Muscle of arm (tissue), 12 donors: ENCODE results near the gene TUBB. TPM values are rescaled to one million over a fixed set of nuclear protein-coding genes. Genes with fewer than 3 reads are reported as not detected.

Experiments used
- DNase-seq: peaks from one replicate; pipeline ENCODE4 v3.0.0-alpha.2; 2013
- polyA plus RNA-seq, 12 donors: library from polyadenylated mRNA; unstranded; fragments of 120-200 nt; gene quantifications; one replicate each; pipeline ENCODE4 v1.2.1, GENCODE V29; 2013; ENCODE audit not compliant: insufficient read length in 12 of 12

The TUBB gene
- polyA plus RNA-seq, 12 donors, result 374 to 1,081 (median 842) TPM

GRCh38 chr6:30732237-30732943, 12.2 kb downstream of the TUBB start:
- DNase-seq, result no peak

- no peak for DNase-seq
These were observed 15.6 kb downstream of the TUBB start for GRCh38 chr6:30735668-30736314.

GRCh38 chr6:30738532-30738931, 18.4 kb downstream of the TUBB start:
- no peak for DNase-seq

GRCh38 chr6:30740540-30740870, 20.4 kb downstream of the TUBB start:
- no peak for DNase-seq

DNA sequence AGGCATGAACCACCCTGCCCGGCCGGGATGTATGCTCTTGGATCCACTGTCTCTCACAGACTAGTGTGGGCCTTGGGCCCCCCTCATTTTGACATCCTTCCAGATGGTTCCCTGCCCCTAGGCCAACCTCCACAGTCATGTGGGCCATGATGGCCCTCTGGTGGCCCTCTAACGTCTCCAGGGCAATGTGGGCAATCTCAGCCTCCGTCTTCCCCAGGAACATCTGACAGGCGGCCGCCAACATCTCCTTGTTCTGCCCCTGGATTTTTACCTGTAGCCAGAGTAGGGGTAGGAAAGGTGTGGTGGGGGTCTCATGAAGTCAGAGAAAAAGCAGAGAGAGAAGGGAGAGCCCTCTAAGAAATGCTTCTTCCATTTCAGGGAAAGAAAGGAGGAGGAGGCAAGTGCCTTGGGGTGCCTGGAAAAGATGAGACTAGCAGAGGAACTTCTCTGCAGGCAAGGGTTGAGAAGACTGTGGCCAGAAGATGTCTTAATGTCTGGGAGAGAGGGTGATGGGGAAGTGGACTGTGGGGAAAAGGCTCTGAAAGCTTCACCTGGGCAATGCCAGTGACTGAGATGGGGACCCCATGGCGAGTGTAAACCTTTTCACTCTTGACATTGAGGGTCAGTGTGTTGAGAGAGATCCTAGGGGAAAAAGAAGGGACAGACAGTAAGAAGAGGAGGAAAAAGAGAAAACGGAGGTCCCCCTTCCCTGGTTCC, 21.1 kb downstream of the TUBB start:
- DNase-seq, result no peak

DNA sequence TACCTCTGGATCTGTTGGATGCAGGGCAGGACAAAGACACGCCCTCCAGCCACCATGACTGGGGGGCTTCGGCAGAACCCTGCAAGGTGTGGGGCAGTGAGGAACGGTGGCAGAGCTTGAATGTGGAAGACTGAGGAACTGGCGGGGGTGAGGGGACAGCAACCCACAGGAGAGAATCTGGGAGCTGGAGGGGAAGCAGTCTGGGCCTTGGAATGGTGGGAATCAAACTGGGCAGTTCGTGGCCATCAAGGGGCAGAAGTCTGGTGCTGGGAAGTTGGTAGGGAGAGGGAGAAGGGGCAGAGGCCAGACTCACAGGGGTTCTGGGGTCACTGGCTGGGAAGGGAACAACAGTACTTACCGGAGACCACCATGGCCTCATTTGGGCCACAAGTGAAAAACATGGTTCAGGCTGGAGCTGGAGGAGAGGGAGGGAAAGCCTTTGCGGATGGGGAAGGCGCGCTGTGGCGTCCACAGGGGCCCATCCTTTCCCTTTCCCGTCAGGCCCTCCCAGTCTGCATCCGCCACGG, 21.7 kb downstream of the TUBB start:
- peak; percentile 66 for DNase-seq

- peak; percentile 87 for DNase-seq
These were observed 22.4 kb downstream of the TUBB start, which contains the start of gene FLOT1 for GRCh38 chr6:30742316-30743098. Gene FLOT1, minus strand, starts transcription at chr6:30742687. Its CDS starts 498 bp downstream, at chr6:30742189.

GRCh38 chr6:30743099-30744053, 23.2 kb downstream of the TUBB start:
- DNase-seq, result peak; percentile 42

GRCh38 chr6:30744054-30744805, 24.1 kb downstream of the TUBB start, which contains the start of gene IER3:
Gene IER3, minus strand, starts transcription at chr6:30744547. Its CDS starts 29 bp downstream, at chr6:30744518.
- DNase-seq, result peak; percentile 77

GRCh38 chr6:30747300-30747687, 27.1 kb downstream of the TUBB start:
- no peak for DNase-seq

DNA sequence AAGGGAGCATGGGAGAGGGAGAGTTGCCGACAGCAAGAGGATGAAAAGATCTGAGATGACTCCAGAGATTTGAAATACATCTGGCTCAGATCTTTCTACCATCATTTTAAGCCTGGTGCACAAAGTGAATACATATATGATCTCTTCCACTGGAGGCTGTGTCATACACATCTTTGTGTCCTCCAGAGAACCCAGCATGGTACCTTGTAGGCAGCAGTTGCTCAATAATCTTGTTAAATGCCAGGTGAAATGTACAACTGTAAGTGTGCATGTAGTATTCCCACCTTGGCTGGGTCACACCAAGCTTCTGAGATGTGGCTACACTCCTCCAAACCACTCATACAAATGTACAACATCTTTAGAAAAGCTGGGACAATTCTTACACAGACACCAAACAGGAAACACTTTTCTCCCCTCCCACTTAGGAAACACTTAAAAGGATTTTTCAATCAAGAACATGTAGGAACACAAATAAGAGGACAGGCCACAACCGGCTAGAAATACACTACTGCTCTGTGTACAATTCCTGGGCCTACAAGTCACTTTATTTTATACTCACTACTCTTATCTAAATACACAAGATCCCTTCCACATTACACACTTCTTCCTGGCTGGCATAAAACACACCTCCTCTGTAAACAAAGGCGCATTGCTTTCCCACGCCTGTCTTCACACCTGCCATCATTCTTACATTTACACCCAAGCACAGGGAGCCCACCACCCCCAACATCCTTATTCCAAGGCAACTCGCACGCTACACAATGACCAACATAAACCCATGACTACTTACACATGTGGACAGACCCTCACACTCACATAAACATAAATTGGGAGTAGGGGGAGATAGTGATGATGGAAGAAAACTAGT, 28.0 kb downstream of the TUBB start:
- no peak for DNase-seq

DNA sequence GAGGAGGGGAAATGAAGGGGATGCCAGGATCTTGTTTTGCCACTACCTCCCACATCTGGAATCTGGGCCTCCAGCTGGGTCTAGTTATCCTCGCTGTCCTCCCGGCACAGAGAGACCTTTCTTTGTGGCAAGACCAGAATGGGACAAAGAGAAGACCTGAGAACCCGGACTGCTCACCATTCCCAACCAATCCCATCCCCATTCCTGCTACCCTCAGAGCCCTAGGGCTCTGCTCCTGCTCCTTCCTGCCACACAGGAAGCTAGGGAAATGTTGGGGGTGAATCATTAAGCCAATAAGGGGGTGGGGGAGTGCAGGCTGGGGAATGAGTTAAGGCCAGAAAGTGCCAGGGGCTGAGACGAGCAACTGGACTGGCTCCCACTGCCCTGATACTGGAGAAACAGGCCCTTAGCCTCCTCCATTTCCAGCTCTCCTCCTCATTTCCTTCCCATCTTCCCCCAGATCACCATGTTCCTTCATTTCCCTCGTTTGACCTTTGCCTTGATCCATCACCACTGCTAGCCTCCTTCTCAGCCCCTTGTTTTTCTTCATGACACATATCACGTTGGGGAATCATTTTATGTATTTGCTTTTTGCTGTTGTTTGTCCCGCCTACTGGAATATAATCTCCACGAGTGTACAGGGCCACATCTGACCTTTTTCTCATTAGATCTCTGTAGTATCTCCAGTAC, 28.8 kb downstream of the TUBB start:
- DNase-seq, result no peak

DNA sequence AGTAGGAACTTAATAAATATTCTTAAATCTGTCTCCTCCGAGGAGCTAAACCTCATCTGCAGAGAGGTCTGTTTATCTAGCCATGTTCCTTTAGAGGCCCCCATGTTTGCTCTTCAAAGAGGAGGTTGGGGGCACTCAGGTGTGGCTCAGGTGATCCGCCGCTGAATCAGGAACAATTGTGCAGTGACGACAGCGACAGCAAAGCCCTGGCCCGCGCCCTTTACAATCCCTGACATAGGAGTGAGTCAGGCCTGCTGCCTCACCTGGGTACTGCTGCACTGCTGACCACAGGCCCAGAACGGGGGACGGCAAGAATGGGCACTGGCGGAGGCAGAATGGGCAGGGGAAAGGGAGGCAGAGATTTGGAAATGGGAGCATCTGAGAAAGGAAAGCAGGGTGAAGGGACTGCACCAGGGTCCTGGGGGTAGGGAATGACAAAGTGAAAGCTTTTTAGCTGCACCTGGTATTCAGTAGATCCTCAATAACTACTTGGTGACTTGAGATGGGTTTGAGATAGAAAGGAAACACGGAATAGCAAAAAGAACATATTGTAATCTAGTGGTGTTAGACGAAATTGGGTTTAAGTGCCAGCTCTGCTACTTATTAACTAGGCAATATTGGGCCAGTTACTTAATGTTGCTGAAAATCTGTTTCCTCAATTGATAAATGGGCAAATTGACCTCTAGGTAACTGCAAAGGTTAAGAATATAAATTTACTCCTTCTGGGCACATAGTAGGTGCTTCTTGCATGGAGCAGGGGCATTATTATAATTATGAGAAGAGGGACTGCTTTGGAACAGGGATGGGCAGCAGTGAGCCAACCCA, 29.6 kb downstream of the TUBB start:
- no peak for DNase-seq

GRCh38 chr6:30750379-30750668, 30.2 kb downstream of the TUBB start:
- DNase-seq, result no peak

DNA sequence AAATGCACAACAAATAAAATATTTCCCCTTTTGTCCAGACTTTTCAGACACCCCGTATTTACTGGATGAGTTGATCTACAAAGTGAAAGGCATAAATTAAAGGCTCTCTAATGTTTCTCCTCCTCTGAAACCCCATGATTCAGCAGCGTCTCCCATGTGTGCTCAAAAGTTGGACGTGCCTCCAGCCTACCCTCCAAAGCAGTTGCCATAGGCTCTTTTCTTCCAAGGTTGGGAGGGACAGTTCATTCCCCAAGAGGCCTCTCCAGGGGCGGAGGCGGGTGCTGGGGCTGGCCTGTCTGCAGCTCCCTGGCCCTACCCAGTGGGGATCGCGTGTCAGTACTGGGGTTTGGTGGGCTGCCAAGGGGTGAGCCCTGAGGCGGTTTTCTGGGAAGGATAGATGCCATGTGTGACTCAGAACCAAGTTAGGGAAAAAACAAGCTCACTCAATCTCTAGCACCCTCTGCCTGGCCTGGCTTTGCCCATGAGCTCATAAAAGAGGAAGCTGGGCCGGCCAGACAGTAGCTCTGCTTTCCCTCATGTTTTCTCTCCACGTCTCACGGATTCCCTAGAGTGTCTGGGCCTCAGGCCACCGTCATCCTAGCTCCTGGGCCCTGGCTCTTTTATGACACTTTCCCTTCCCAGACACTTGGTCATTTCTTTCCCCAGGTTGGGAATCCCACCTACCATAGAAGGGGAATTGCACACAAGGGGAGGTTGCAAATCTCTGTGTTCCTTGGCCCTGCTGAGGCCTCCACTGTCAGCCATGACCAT, 32.2 kb downstream of the TUBB start:
- peak; percentile 66 for DNase-seq

DNA sequence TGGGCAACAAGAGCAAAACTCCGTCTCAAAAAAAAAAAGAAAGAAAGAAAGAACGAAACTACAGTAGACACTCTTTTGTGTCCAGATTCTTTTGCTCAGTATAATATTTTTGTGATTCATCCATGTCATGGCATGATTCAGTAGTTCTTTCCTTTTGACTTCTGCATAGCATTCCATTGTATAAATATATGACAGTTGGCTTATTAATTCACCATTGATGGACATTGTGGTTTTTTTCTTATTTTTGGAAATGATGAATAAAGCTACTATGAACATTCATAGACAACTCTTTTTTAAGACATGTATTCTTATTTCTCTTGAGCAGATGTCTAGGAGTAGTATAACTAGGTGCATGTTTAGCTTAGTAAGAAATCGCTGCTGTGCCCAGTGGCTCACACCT, 34.5 kb downstream of the TUBB start:
- no peak for DNase-seq
